Spleen (tissue), 11 donors: ENCODE results near the gene MAGI2. TPM values are rescaled to one million over a fixed set of nuclear protein-coding genes. Genes with fewer than 3 reads are reported as not detected.

Source experiments
- DNase-seq: peaks from one replicate; pipeline ENCODE4 v3.0.0-alpha.2; 2020
- H3K27ac ChIP-seq, 8 donors: fragments of 200-600 bp; sonication (generic) in 7 of 8; 1 replicate in 4 of 8; 2 replicates in 4 of 8; pipeline versions ENCODE4 v1.5.0 to v1.8.0; 2016 to 2021; ENCODE audit warnings: inconsistent platforms in 4 of 8, mild to moderate bottlenecking in 4 of 8, moderate library complexity in 1 of 8
- H3K27me3 ChIP-seq, 7 donors: fragments of 200-600 bp; sonication (generic) in 6 of 7; replicated peaks in 1 of 7; 1 replicate in 4 of 7; 2 replicates in 3 of 7; pipeline versions ENCODE4 v1.5.0 to v1.8.0; 2016 to 2021; ENCODE audit warnings: inconsistent platforms in 3 of 7, mild to moderate bottlenecking in 1 of 7
- H3K36me3 ChIP-seq, 6 donors: fragments of 200-600 bp; sonication (generic) in 5 of 6; 1 replicate in 4 of 6; 2 replicates in 2 of 6; pipeline versions ENCODE4 v1.5.0 to v1.8.0; 2016 to 2021; ENCODE audit warnings: inconsistent platforms in 2 of 6
- H3K4me1 ChIP-seq, 6 donors: fragments of 200-600 bp; sonication (generic) in 5 of 6; 1 replicate in 3 of 6; 2 replicates in 3 of 6; pipeline versions ENCODE4 v1.5.0 to v1.8.0; 2016 to 2021; ENCODE audit warnings: inconsistent platforms in 3 of 6
- H3K4me3 ChIP-seq, 8 donors: fragments of 200-600 bp; sonication (generic) in 7 of 8; 1 replicate in 4 of 8; 2 replicates in 4 of 8; pipeline versions ENCODE4 v1.5.0 to v1.8.0; 2016 to 2021; ENCODE audit warnings: inconsistent platforms in 4 of 8, mild to moderate bottlenecking in 4 of 8, moderate library complexity in 2 of 8
- H3K9me3 ChIP-seq, 8 donors: fragments of 200-600 bp; sonication (generic) in 7 of 8; 1 replicate in 4 of 8; 2 replicates in 4 of 8; pipeline versions ENCODE4 v1.5.0 to v1.8.0; 2016 to 2021; ENCODE audit warnings: inconsistent platforms in 4 of 8
- POLR2A ChIP-seq, 3 donors: fragments of 450-650 bp; IDR thresholded peaks; one replicate each; pipeline ENCODE4 v1.5.1; 2017; ENCODE audit warnings: antibody characterized with exemption in 3 of 3, mild to moderate bottlenecking in 1 of 3
- POLR2AphosphoS5 ChIP-seq, 3 donors: sonication (generic); formaldehyde crosslinking; IDR thresholded peaks; one replicate each; pipeline ENCODE4 v1.5.1; 2017; ENCODE audit warnings: antibody characterized with exemption in 3 of 3
- WGBS, 5 donors: extraction: QIAGEN DNeasy Blood & Tissue Kit in 3 of 5; methylation state at CpG; one replicate each; pipeline versions ENCODE4 v1.1.5 to v1.1.7; 2013 to 2018; 5-methylcytosine and 5-hydroxymethylcytosine counted together
- intact Hi-C: fragments of 100-400 bp; cut with DNase I; formaldehyde crosslinking; loops from one replicate; pipeline ENCODE4 v1.15.0; 2023; ENCODE audit warnings: low total_unique reads
- polyA plus RNA-seq, 3 donors: library from polyadenylated mRNA; stranded (reverse); fragments of 200-250 nt; gene quantifications; one replicate each; pipeline ENCODE4 v1.2.1, GENCODE V29; 2013
- total RNA-seq, 7 donors: library from RNA; depleted of rRNA in 3 of 7; stranded (reverse); fragments of >200 nt in 3 of 7; fragmentation: NEBNext Ultra II Directional in 4 of 7; extraction: Animal tissue kit (Norgen Biotek cat#: 25700) in 4 of 7; gene quantifications; one replicate each; pipeline versions ENCODE4 v1.1.0 to v1.2.1, GENCODE V29; 2016 to 2021
- TF ChIP-seq, protein P1 (sequence below), 11 experiments: fragments of 200-600 bp in 7 of 11; fragments of 450-650 bp in 4 of 11; sonication (generic) in 4 of 11; IDR thresholded peaks in 8 of 11; conservative IDR thresholded peaks in 3 of 11; 1 replicate in 7 of 11; 2 replicates in 4 of 11; pipeline versions ENCODE4 v1.4.0 to v1.8.0; 2016 to 2021; ENCODE audit warnings: antibody characterized with exemption in 11 of 11, inconsistent platforms in 4 of 11, mild to moderate bottlenecking in 1 of 11
- donor health status: healthy with polysubstance abuse.
- donor health status: DM: no; HTN: no; CAD: no; lungs with moderate emphysema.
- donor health status: DM: no; HTN: no; CAD: no.
- donor health status: Bipolar disorder and iron deficiency.
- donor health status: healthy.
- donor health status: DM: no; HTN: no; CAD: no.
- donor health status: DM: yes; HTN: yes; CAD: no.

The MAGI2 gene
- total and polyA plus RNA-seq, 10 donors, result 0.74 to 18.1 (median 11.1) TPM

DNA sequence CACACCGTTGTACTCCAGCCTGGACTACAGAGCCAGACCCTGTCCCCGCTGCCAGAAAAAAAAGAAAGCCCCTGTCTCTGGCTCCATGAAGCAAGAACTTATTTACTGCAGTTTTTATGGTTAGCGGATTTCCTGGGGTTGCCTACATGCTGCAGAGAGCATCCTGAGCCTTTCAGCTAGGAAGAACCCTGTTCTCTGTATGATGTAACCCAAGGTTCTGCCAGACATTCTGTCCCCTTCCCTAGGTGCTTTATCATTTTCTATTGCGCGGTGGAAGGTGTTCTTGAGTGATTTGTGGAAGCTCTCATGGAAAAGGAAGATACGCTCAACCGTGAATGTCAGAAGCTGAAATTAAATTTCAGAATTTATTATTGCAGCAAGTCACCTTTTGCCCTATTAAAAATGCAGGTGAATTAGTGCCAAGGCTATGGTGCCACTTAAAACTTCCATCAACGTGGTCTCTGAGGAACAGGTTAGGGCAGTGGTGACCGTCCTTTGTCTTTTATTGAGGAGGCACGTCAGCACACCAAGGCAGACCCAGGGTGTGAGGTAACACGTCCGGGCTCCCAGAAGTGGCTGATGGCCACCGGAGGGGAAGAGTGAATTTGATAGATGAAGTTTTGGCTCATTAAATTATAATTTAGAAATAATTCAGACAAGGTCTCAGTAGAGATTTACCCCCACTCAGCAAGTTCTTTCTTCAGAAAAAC lies 1381.8 kb downstream of the MAGI2 start:
- Histone ChIP-seq H3K4me1 (no peaks in the 10 kb centered on the region), H3K27me3 (no peaks in the 10 kb centered on the region), H3K27ac (no peak overlapping the region), H3K9me3 (no peaks in the 10 kb centered on the region), H3K4me3 (no peak overlapping the region), H3K36me3 (no peaks in the 10 kb centered on the region)
- TF ChIP-seq POLR2A (IDR thresholded peaks at IDR 0.05), result no peak
- TF ChIP-seq, protein P1, sequence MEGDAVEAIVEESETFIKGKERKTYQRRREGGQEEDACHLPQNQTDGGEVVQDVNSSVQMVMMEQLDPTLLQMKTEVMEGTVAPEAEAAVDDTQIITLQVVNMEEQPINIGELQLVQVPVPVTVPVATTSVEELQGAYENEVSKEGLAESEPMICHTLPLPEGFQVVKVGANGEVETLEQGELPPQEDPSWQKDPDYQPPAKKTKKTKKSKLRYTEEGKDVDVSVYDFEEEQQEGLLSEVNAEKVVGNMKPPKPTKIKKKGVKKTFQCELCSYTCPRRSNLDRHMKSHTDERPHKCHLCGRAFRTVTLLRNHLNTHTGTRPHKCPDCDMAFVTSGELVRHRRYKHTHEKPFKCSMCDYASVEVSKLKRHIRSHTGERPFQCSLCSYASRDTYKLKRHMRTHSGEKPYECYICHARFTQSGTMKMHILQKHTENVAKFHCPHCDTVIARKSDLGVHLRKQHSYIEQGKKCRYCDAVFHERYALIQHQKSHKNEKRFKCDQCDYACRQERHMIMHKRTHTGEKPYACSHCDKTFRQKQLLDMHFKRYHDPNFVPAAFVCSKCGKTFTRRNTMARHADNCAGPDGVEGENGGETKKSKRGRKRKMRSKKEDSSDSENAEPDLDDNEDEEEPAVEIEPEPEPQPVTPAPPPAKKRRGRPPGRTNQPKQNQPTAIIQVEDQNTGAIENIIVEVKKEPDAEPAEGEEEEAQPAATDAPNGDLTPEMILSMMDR (IDR thresholded peaks at IDR 0.05 in 8 of 11, conservative IDR thresholded peaks at IDR 0.05 in 3 of 11), result no peak
- TF ChIP-seq POLR2AphosphoS5 (IDR thresholded peaks at IDR 0.05), result no peak
- WGBS, 5 donors, result 89 to 95% (median 90%) methylated on average over 13 of the region's 13 CpGs
- no peak for DNase-seq
- intact Hi-C loops, result no loop called here

DNA sequence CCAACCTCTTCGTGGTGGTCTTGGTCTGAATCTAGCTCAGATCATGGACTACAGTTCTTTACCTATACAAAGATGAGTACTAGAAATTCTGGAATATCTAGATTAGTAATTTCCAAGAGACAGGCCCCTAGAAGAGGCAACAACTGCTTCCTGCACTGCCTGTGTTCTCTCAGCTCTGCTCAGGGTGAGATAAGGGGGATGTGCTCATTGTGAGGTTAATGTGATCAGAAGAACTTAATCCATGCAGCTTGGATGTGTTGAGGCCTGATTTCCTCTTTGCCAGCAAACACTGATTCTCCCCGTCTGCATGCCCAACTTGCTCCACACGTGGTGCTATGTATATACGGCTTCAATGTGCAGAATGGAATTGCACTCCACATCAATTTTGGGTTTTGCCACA lies 1386.9 kb downstream of the MAGI2 start:
- Histone ChIP-seq H3K27me3 (no peaks in the 10 kb centered on the region), H3K36me3 (no peaks in the 10 kb centered on the region), H3K27ac (no peak overlapping the region), H3K4me3 (no peak overlapping the region), H3K9me3 (no peaks in the 10 kb centered on the region), H3K4me1 (no peaks in the 10 kb centered on the region)
- intact Hi-C loops, result no loop called here
- WGBS, 5 donors, result 77 to 94% (median 85%) methylated on average over 4 of the region's 4 CpGs
- DNase-seq, result no peak
- TF ChIP-seq, protein P1 (IDR thresholded peaks at IDR 0.05 in 8 of 11, conservative IDR thresholded peaks at IDR 0.05 in 3 of 11), result no peak
- TF ChIP-seq POLR2A (IDR thresholded peaks at IDR 0.05), result no peak

DNA sequence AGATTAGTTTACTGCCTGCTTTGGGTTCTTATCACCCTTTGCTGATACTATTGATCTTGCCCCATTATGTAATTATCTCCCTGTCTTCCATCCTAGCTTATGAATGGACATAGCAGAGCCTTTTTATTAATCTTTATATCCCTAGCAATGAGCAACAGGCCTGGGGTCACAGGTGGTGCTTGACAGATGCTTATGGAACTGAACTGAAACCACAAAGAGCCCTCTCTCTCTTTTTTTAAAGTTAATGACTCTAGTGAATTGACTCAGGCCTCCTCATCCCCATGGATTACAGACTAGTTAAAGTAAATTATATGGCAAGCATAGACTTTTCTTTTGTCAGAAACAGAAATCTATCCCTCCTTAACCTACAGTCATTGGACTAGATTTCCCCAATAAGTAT lies 1389.7 kb downstream of the MAGI2 start:
- TF ChIP-seq POLR2AphosphoS5 (IDR thresholded peaks at IDR 0.05) (no peak), POLR2A (IDR thresholded peaks at IDR 0.05) (no peak)
- TF ChIP-seq, protein P1 (IDR thresholded peaks at IDR 0.05 in 8 of 11, conservative IDR thresholded peaks at IDR 0.05 in 3 of 11), result no peak
- Histone ChIP-seq H3K27me3 (no peaks in the 10 kb centered on the region), H3K4me1 (no peaks in the 10 kb centered on the region), H3K36me3 (no peaks in the 10 kb centered on the region), H3K27ac (no peak overlapping the region), H3K4me3 (no peak overlapping the region), H3K9me3 (no peaks in the 10 kb centered on the region)
- intact Hi-C loops, result no loop called here
- no peak for DNase-seq

DNA sequence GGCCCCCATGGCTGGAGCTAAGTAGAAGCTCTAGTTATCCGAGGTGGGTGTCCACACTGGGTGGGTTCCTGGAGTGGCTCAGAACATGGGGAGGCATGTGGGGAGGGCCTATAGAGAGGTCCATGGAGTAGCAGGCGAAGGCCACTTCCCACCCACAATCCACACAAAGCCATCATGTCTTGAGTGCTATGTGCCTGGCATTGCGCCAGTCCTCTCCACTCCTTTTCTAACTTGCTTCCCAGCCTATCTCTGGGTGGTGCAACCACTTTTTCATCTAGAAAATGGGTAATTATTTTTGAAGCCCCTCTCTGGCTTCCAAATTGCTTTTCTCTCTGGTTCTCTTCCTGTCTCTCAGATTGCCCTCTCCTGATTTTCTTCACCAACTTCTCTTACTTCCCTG lies 1391.3 kb downstream of the MAGI2 start:
- Histone ChIP-seq H3K9me3 (no peaks in the 10 kb centered on the region), H3K4me1 (no peaks in the 10 kb centered on the region), H3K27ac (no peak overlapping the region), H3K4me3 (no peak overlapping the region), H3K27me3 (no peaks in the 10 kb centered on the region), H3K36me3 (no peaks in the 10 kb centered on the region)
- TF ChIP-seq, protein P1 (IDR thresholded peaks at IDR 0.05 in 8 of 11, conservative IDR thresholded peaks at IDR 0.05 in 3 of 11), result no peak
- TF ChIP-seq POLR2AphosphoS5 (IDR thresholded peaks at IDR 0.05) (no peak), POLR2A (IDR thresholded peaks at IDR 0.05) (no peak)
- WGBS, 5 donors, result 85 to 92% (median 89%) methylated on average over 3 of the region's 3 CpGs
- DNase-seq, result no peak
- intact Hi-C loops, result no loop called here
